22Rv1 (cell line): ENCODE results near the gene ATXN7L1.

Experiments used
- ZFX ChIP-seq: fragments of 450-650 bp; IDR thresholded peaks from 2 replicates; pipeline ENCODE4 v1.6.1; 2017; ENCODE audit warnings: antibody characterized with exemption, borderline replicate concordance
- TF ChIP-seq, protein P1 (sequence below): fragments of 450-650 bp; IDR thresholded peaks from 2 replicates; pipeline ENCODE4 v1.5.1; 2017; ENCODE audit warnings: mild to moderate bottlenecking

GRCh38 chr7:105866102-105866801, 10.1 kb downstream of the ATXN7L1 start:
- TF ChIP-seq, protein P1, sequence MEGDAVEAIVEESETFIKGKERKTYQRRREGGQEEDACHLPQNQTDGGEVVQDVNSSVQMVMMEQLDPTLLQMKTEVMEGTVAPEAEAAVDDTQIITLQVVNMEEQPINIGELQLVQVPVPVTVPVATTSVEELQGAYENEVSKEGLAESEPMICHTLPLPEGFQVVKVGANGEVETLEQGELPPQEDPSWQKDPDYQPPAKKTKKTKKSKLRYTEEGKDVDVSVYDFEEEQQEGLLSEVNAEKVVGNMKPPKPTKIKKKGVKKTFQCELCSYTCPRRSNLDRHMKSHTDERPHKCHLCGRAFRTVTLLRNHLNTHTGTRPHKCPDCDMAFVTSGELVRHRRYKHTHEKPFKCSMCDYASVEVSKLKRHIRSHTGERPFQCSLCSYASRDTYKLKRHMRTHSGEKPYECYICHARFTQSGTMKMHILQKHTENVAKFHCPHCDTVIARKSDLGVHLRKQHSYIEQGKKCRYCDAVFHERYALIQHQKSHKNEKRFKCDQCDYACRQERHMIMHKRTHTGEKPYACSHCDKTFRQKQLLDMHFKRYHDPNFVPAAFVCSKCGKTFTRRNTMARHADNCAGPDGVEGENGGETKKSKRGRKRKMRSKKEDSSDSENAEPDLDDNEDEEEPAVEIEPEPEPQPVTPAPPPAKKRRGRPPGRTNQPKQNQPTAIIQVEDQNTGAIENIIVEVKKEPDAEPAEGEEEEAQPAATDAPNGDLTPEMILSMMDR = no peak
- TF ChIP-seq ZFX = no peak
